Left ventricle myocardium inferior (tissue), 1 donor: ENCODE data around the gene ZBTB25. TPM values are rescaled to one million over a fixed set of nuclear protein-coding genes. Genes with fewer than 3 reads are reported as not detected.

Experiments
- DNase-seq: peaks from one replicate; pipeline ENCODE4 v3.0.0-alpha.2; 2020
- H3K27ac ChIP-seq: fragments of 200-600 bp; replicated peaks from 2 replicates; pipeline ENCODE4 v1.8.0; 2021
- H3K27me3 ChIP-seq: fragments of 200-600 bp; 2 replicates; pipeline ENCODE4 v1.8.0; 2021; ENCODE audit warnings: low read depth
- H3K36me3 ChIP-seq: fragments of 200-600 bp; 2 replicates; pipeline ENCODE4 v1.8.0; 2021
- H3K4me1 ChIP-seq: fragments of 200-600 bp; 2 replicates; pipeline ENCODE4 v1.8.0; 2021
- H3K4me3 ChIP-seq: fragments of 200-600 bp; 2 replicates; pipeline ENCODE4 v1.8.0; 2021; ENCODE audit warnings: mild to moderate bottlenecking, moderate library complexity
- H3K9me3 ChIP-seq: fragments of 200-600 bp; replicated peaks from 2 replicates; pipeline ENCODE4 v1.8.0; 2021
- intact Hi-C: fragments of 100-400 bp; cut with micrococcal nuclease; formaldehyde crosslinking; loops from one replicate; pipeline ENCODE4 v1.11.0; 2022
- total RNA-seq: library from RNA; stranded (reverse); fragmentation: NEBNext Ultra II Directional; extraction: Animal tissue kit (Norgen Biotek cat#: 25700); gene quantifications from one replicate; pipeline ENCODE4 v1.2.1, GENCODE V29; 2021
- TF ChIP-seq, protein P1 (sequence below): fragments of 200-600 bp; IDR thresholded peaks from 2 replicates; pipeline ENCODE4 v1.8.0; 2021; ENCODE audit warnings: antibody characterized with exemption, mild to moderate bottlenecking, borderline replicate concordance
- donor health status: DM: no; HTN: yes; CAD: no; lungs with severe emphysema.

ZBTB25 gene
- total RNA-seq, 1 donor from 2014 or later = 20.8 TPM

DNA sequence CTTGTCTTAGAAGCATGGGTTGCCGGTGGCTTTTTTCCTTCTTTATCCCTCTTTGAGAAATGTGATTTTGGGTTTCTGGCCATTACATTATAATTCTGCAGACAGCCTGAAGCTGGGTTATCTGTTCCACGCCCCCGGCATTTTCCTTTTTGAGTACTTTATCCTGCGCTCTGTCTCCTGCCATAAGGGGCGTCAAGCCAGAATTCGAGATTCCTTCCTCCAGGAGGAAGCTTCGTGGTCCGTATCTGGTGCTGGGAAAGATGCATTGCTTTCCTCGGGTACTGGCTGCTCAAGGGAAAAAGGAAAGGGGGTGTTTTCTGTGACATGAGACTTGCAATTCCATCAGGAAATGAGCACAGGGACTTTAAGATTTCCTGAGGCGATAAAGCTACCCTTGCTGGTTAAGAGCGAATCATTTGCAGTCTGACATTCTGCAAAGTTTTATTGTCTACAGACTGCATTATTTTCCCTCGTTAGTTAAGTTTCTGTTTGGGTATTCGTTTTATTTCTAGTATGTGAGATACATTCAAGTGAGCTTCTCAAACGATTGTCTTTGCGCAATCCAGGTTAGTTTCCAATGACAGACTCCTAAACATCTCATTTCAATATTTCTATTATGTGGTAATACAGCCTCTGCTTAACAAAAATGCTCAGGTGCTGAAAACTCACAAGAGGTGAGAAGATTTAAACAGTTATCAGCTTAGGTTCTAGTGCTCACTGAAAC lies 37.6 kb downstream of the ZBTB25 start:
- H3K4me3 ChIP-seq = peak overlapping the region; percentile 84
- peak overlapping the region; percentile 40 for H3K27ac ChIP-seq
- H3K36me3 ChIP-seq = no peaks in the 10 kb centered on the region
- H3K27me3 ChIP-seq = no peaks in the 10 kb centered on the region
- no peaks in the 10 kb centered on the region for H3K9me3 ChIP-seq
- H3K4me1 ChIP-seq = peaks cover 17% of the 10 kb centered on the region
- intact Hi-C loops = no loop called here
- no peak for DNase-seq
- TF ChIP-seq, protein P1, sequence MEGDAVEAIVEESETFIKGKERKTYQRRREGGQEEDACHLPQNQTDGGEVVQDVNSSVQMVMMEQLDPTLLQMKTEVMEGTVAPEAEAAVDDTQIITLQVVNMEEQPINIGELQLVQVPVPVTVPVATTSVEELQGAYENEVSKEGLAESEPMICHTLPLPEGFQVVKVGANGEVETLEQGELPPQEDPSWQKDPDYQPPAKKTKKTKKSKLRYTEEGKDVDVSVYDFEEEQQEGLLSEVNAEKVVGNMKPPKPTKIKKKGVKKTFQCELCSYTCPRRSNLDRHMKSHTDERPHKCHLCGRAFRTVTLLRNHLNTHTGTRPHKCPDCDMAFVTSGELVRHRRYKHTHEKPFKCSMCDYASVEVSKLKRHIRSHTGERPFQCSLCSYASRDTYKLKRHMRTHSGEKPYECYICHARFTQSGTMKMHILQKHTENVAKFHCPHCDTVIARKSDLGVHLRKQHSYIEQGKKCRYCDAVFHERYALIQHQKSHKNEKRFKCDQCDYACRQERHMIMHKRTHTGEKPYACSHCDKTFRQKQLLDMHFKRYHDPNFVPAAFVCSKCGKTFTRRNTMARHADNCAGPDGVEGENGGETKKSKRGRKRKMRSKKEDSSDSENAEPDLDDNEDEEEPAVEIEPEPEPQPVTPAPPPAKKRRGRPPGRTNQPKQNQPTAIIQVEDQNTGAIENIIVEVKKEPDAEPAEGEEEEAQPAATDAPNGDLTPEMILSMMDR = no peak

DNA sequence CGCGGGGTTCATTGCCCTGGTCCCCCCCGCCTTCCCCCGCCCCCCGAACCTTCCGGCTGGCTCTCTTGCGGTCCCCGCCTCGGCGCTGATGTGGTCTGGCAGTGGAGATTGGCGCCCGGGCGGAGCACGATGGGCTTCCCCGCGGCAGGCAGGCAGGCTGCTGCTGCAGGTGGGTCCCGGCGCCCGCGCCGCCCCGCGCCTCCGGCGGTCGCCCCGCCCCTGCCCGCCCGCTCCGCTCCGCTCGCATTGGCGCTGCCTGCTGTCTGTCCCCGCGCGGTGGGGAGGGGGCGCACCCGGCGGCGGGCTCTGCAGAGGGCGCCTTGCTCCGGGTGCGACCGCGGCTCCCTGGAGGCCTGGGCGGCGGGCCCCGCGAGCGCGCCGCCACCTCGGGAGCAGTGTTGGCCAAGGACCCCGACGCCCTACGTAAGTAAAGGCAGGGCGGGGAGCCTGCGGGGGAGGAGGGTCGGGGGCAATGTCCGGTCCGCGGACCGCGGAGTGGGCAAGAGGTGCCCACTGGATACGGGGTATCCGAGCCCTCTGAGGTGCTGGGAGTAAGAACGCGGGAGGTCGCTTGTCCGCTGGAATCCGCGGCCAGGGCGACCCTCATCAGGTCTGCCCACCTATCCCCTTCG lies 38.3 kb downstream of the ZBTB25 start, which contains the start of gene AKAP5:
TSS of gene AKAP5 (plus strand) at position 309 of the 632 bp plus-strand sequence. CDS start 2,896 bp downstream, outside the sequence.
- TF ChIP-seq, protein P1 = no peak
- H3K9me3 ChIP-seq = no peaks in the 10 kb centered on the region
- intact Hi-C loops = no loop called here
- no peaks in the 10 kb centered on the region for H3K27me3 ChIP-seq
- H3K36me3 ChIP-seq = no peaks in the 10 kb centered on the region
- H3K4me1 ChIP-seq = peaks cover 17% of the 10 kb centered on the region
- H3K4me3 ChIP-seq = peak within 1 kb of the TSS; percentile 84
- peak; percentile 50 for DNase-seq
- H3K27ac ChIP-seq = peak within 1 kb of the TSS; percentile 40

DNA sequence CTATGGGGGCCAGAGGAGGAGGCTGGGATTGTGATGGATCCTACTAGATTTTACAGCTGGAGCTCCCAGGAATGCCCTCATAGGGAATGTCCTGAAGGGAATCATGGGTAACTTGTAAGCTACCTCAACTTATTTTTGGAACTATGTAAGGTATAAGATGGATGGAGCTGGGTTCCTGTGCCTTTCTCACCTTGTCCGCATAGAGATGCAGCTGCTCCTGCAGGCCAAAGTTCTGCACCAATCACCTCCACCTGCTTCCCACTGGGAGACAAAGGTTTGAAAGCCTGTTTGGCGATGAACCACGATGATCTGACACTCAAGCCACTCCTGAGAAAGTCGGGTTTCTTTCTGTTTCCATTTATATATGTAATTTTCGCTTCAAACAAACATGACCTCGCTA lies 39.0 kb downstream of the ZBTB25 start:
- DNase-seq = no peak
- Histone ChIP-seq H3K27ac (no peak overlapping the region), H3K4me1 (peaks cover 17% of the 10 kb centered on the region), H3K27me3 (no peaks in the 10 kb centered on the region), H3K9me3 (no peaks in the 10 kb centered on the region), H3K36me3 (peaks cover 5% of the 10 kb centered on the region), H3K4me3 (peak overlapping the region; percentile 84)
- intact Hi-C loops = no loop called here
- TF ChIP-seq, protein P1 = no peak

DNA sequence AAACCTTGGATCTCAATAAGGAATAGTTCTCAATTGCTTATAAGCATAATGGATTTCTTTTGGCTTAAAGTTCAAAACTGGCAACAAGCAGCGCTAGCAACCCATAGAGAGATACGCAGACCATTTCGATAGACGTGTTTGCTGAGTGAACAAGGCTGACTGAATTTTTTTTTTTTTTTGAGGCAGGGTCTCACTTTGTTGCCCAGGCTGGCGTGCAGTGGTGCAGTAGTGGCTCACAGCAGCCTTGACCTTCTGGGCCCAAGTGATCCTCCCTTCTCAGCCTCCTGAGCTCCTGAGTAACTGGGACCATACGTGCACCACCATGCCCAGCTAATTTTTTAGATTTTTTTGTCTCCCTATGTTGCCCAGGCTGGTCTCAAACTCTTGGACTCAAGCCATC lies 39.8 kb downstream of the ZBTB25 start:
- Histone ChIP-seq H3K27me3 (no peaks in the 10 kb centered on the region), H3K4me3 (no peak overlapping the region), H3K27ac (no peak overlapping the region), H3K4me1 (peaks cover 17% of the 10 kb centered on the region), H3K9me3 (no peaks in the 10 kb centered on the region), H3K36me3 (peaks cover 7% of the 10 kb centered on the region)
- TF ChIP-seq, protein P1 = no peak
- intact Hi-C loops = no loop called here
- DNase-seq = no peak

DNA sequence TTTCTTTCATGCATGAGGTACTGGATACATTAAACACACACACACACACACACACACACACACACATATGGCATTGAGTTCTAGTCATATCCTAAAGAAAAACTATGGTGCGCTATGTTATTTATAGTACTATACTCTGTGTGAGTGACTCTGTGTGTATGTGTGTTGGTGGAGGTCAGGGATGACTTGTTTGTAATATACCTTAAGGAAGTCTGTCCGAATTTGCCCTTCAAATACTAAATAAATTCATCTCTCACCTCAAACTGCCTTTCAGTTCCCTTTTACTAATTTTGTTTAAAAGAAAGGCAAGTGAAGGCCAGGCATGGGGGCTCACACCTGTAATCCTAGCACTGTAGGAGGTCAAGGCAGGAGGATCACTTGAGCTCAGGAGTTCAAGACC lies 40.4 kb downstream of the ZBTB25 start:
- Histone ChIP-seq H3K27me3 (no peaks in the 10 kb centered on the region), H3K9me3 (no peaks in the 10 kb centered on the region), H3K36me3 (peaks cover 7% of the 10 kb centered on the region), H3K27ac (no peak overlapping the region), H3K4me1 (peaks cover 17% of the 10 kb centered on the region), H3K4me3 (no peak overlapping the region)
- no peak for DNase-seq
- TF ChIP-seq, protein P1 = no peak
- intact Hi-C loops = no loop called here
